SK-N-SH treated with all-trans-retinoic acid at 6 μM for 48 hours (cell line): ENCODE data around the gene TMEM178A.

ENCODE experiments used
- ATAC-seq: fragments of 200-7000 bp; cut with Tn5 transposase; 3 replicates; pipeline ENCODE4 v1.9.1; 2020; ENCODE audit warnings: mild to moderate bottlenecking, moderate library complexity
- ARNTL ChIP-seq: fragments of 450-650 bp; formaldehyde crosslinking; IDR thresholded peaks from 2 replicates; pipeline ENCODE4 v1.5.0; 2020; ENCODE audit warnings: low read depth, mild to moderate bottlenecking, moderate library complexity, borderline replicate concordance
- BACH2 ChIP-seq: fragments of 250-450 bp; sonication (Bioruptor Pico); IDR thresholded peaks from 2 replicates; pipeline ENCODE4 v1.9.0; 2021; ENCODE audit warnings: mild to moderate bottlenecking, borderline replicate concordance
- CSDC2 ChIP-seq: fragments of 250-450 bp; sonication (Bioruptor Pico); IDR thresholded peaks from 2 replicates; pipeline ENCODE4 v1.5.0; 2020; ENCODE audit warnings: mild to moderate bottlenecking, moderate library complexity
- ESRRG ChIP-seq: fragments of 250-450 bp; sonication (Bioruptor Pico); IDR thresholded peaks from 2 replicates; pipeline ENCODE4 v1.6.1; 2021; ENCODE audit warnings: mild to moderate bottlenecking
- ISL1 ChIP-seq: fragments of 250-450 bp; sonication (Bioruptor Pico); IDR thresholded peaks from 2 replicates; pipeline ENCODE4 v2.1.2; 2022; ENCODE audit warnings: mild to moderate bottlenecking, moderate library complexity
- OSR1 ChIP-seq: fragments of 250-450 bp; sonication (Bioruptor Pico); IDR thresholded peaks from 2 replicates; pipeline ENCODE4 v1.8.0; 2022; ENCODE audit warnings: moderate library complexity, mild to moderate bottlenecking, inconsistent platforms
- RARB ChIP-seq: fragments of 250-450 bp; sonication (Bioruptor Pico); IDR thresholded peaks from 2 replicates; pipeline ENCODE4 v1.8.0; 2021; ENCODE audit warnings: mild to moderate bottlenecking, moderate library complexity
- SNAI2 ChIP-seq: fragments of 250-450 bp; sonication (Bioruptor Pico); IDR thresholded peaks from 2 replicates; pipeline ENCODE4 v1.5.0; 2020; ENCODE audit warnings: mild to moderate bottlenecking, moderate library complexity
- TCF4 ChIP-seq: fragments of 250-450 bp; sonication (Bioruptor Pico); IDR thresholded peaks from 2 replicates; pipeline ENCODE4 v1.8.0; 2021; ENCODE audit warnings: mild to moderate bottlenecking, moderate library complexity, borderline replicate concordance
- TOX ChIP-seq: fragments of 250-450 bp; sonication (Bioruptor Pico); IDR thresholded peaks from 2 replicates; pipeline ENCODE4 v1.8.0; 2021; ENCODE audit warnings: mild to moderate bottlenecking, moderate library complexity, borderline replicate concordance
- ZC3H10 ChIP-seq: fragments of 250-450 bp; sonication (Bioruptor Pico); IDR thresholded peaks from 2 replicates; pipeline ENCODE4 v1.5.1; 2021; ENCODE audit warnings: mild to moderate bottlenecking, moderate library complexity
- ZFP3 ChIP-seq: fragments of 250-450 bp; sonication (Bioruptor Pico); IDR thresholded peaks from 2 replicates; pipeline ENCODE4 v1.5.0; 2020; ENCODE audit warnings: mild to moderate bottlenecking, moderate library complexity
- ZFP30 ChIP-seq: fragments of 450-650 bp; formaldehyde crosslinking; IDR thresholded peaks from 2 replicates; pipeline ENCODE4 v1.5.0; 2022; ENCODE audit warnings: mild to moderate bottlenecking, moderate library complexity
- ZNF565 ChIP-seq: fragments of 450-650 bp; formaldehyde crosslinking; conservative IDR thresholded peaks from 2 replicates; pipeline ENCODE4 v1.5.0; 2020; ENCODE audit warnings: low read depth, mild to moderate bottlenecking, moderate library complexity
- ZNF70 ChIP-seq: fragments of 450-650 bp; formaldehyde crosslinking; IDR thresholded peaks from 2 replicates; pipeline ENCODE4 v1.5.0; 2020; ENCODE audit warnings: mild to moderate bottlenecking, moderate library complexity
- ZNF8 ChIP-seq: fragments of 450-650 bp; formaldehyde crosslinking; IDR thresholded peaks from 2 replicates; pipeline ENCODE4 v1.5.0; 2020; ENCODE audit warnings: mild to moderate bottlenecking, moderate library complexity
- TF ChIP-seq, protein P1 (sequence below): fragments of 250-450 bp; sonication (Bioruptor Pico); IDR thresholded peaks from 2 replicates; pipeline ENCODE4 v1.5.1; 2021; ENCODE audit warnings: mild to moderate bottlenecking, moderate library complexity
- TF ChIP-seq, protein P2 (sequence below): fragments of 250-450 bp; sonication (Bioruptor Pico); IDR thresholded peaks from 2 replicates; pipeline ENCODE4 v1.8.0; 2021; ENCODE audit warnings: low read depth, mild to moderate bottlenecking, moderate library complexity, borderline replicate concordance
- TF ChIP-seq, protein P3 (sequence below): fragments of 250-450 bp; sonication (Bioruptor Pico); IDR thresholded peaks from 2 replicates; pipeline ENCODE4 v1.5.0; 2020; ENCODE audit warnings: mild to moderate bottlenecking, moderate library complexity
- TF ChIP-seq, protein P4 (sequence below): fragments of 250-450 bp; sonication (Bioruptor Pico); IDR thresholded peaks from 2 replicates; pipeline ENCODE4 v1.5.1; 2020; ENCODE audit warnings: low read depth, mild to moderate bottlenecking, moderate library complexity
- TF ChIP-seq, protein P5 (sequence below): fragments of 250-450 bp; sonication (Bioruptor Pico); IDR thresholded peaks from 2 replicates; pipeline ENCODE4 v1.8.0; 2020; ENCODE audit warnings: mild to moderate bottlenecking, moderate library complexity, borderline replicate concordance

Gene TMEM178A

DNA sequence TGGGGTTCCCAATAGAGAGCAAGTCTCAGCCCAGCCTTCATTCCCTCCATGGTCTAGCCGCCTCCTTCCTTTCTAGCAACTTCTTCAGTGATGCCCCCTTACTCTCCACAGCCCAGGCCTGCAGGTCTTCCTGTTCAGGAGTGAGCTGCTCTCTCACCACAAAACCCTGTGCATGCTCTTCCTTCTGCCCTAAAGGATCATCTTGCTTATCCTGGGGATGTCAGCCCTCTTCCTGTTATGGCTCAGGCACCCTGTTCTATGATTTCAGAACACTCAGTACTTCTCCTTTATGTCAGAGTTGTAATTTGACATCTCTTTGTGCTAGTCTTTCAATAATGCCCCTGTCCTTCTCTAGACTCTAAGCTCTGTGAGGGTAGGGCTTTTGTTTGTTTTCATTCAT lies 19.4 kb downstream of the TMEM178A start:
- no peak for ATAC-seq
- TF ChIP-seq ZFP3 (CRISPR knock-in tag) (no peak), ZNF70 (CRISPR knock-in tag) (no peak), RARB (CRISPR knock-in tag) (no peak), ZNF565 (CRISPR knock-in tag) (no peak), TCF4 (CRISPR knock-in tag) (no peak), BACH2 (no peak), CSDC2 (CRISPR knock-in tag) (no peak), ZNF8 (CRISPR knock-in tag) (no peak), ESRRG (CRISPR knock-in tag) (no peak), ISL1 (CRISPR knock-in tag) (no peak), SNAI2 (no peak), ARNTL (CRISPR knock-in tag) (no peak), ZC3H10 (CRISPR knock-in tag) (no peak), TOX (no peak), OSR1 (CRISPR knock-in tag) (no peak)
- TF ChIP-seq, protein P1, sequence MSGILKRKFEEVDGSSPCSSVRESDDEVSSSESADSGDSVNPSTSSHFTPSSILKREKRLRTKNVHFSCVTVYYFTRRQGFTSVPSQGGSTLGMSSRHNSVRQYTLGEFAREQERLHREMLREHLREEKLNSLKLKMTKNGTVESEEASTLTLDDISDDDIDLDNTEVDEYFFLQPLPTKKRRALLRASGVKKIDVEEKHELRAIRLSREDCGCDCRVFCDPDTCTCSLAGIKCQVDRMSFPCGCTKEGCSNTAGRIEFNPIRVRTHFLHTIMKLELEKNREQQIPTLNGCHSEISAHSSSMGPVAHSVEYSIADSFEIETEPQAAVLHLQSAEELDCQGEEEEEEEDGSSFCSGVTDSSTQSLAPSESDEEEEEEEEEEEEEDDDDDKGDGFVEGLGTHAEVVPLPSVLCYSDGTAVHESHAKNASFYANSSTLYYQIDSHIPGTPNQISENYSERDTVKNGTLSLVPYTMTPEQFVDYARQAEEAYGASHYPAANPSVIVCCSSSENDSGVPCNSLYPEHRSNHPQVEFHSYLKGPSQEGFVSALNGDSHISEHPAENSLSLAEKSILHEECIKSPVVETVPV (CRISPR knock-in tag) = no peak
- TF ChIP-seq, protein P2, sequence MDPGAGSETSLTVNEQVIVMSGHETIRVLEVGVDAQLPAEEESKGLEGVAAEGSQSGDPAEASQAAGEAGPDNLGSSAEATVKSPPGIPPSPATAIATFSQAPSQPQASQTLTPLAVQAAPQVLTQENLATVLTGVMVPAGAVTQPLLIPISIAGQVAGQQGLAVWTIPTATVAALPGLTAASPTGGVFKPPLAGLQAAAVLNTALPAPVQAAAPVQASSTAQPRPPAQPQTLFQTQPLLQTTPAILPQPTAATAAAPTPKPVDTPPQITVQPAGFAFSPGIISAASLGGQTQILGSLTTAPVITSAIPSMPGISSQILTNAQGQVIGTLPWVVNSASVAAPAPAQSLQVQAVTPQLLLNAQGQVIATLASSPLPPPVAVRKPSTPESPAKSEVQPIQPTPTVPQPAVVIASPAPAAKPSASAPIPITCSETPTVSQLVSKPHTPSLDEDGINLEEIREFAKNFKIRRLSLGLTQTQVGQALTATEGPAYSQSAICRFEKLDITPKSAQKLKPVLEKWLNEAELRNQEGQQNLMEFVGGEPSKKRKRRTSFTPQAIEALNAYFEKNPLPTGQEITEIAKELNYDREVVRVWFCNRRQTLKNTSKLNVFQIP (CRISPR knock-in tag) = no peak
- TF ChIP-seq, protein P3, sequence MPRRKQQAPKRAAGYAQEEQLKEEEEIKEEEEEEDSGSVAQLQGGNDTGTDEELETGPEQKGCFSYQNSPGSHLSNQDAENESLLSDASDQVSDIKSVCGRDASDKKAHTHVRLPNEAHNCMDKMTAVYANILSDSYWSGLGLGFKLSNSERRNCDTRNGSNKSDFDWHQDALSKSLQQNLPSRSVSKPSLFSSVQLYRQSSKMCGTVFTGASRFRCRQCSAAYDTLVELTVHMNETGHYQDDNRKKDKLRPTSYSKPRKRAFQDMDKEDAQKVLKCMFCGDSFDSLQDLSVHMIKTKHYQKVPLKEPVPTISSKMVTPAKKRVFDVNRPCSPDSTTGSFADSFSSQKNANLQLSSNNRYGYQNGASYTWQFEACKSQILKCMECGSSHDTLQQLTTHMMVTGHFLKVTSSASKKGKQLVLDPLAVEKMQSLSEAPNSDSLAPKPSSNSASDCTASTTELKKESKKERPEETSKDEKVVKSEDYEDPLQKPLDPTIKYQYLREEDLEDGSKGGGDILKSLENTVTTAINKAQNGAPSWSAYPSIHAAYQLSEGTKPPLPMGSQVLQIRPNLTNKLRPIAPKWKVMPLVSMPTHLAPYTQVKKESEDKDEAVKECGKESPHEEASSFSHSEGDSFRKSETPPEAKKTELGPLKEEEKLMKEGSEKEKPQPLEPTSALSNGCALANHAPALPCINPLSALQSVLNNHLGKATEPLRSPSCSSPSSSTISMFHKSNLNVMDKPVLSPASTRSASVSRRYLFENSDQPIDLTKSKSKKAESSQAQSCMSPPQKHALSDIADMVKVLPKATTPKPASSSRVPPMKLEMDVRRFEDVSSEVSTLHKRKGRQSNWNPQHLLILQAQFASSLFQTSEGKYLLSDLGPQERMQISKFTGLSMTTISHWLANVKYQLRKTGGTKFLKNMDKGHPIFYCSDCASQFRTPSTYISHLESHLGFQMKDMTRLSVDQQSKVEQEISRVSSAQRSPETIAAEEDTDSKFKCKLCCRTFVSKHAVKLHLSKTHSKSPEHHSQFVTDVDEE (CRISPR knock-in tag) = no peak
- TF ChIP-seq, protein P4, sequence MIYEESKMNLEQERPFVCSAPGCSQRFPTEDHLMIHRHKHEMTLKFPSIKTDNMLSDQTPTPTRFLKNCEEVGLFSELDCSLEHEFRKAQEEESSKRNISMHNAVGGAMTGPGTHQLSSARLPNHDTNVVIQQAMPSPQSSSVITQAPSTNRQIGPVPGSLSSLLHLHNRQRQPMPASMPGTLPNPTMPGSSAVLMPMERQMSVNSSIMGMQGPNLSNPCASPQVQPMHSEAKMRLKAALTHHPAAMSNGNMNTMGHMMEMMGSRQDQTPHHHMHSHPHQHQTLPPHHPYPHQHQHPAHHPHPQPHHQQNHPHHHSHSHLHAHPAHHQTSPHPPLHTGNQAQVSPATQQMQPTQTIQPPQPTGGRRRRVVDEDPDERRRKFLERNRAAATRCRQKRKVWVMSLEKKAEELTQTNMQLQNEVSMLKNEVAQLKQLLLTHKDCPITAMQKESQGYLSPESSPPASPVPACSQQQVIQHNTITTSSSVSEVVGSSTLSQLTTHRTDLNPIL (CRISPR knock-in tag) = no peak
- TF ChIP-seq, protein P5, sequence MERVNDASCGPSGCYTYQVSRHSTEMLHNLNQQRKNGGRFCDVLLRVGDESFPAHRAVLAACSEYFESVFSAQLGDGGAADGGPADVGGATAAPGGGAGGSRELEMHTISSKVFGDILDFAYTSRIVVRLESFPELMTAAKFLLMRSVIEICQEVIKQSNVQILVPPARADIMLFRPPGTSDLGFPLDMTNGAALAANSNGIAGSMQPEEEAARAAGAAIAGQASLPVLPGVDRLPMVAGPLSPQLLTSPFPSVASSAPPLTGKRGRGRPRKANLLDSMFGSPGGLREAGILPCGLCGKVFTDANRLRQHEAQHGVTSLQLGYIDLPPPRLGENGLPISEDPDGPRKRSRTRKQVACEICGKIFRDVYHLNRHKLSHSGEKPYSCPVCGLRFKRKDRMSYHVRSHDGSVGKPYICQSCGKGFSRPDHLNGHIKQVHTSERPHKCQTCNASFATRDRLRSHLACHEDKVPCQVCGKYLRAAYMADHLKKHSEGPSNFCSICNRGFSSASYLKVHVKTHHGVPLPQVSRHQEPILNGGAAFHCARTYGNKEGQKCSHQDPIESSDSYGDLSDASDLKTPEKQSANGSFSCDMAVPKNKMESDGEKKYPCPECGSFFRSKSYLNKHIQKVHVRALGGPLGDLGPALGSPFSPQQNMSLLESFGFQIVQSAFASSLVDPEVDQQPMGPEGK (CRISPR knock-in tag) = no peak

DNA sequence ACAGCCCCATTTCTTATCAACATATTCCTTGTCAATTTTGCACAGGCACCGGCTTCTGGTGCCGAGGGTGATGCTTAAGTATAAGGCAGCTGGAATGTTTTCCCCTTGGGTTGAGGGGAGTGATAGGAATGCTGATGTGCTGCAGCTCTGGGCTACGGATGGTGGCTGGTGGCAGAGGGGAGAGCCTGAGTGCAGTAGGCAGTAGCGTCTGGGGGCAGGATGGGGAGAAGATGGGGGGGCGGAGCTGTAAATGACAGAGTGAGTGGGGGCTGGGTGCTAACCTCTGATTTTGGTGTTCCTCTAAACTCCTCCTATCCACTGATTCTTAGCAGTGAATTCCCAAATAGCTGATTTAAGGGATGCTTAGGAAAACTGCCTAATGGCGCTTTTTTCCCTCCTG lies 20.7 kb downstream of the TMEM178A start:
- TF ChIP-seq, protein P4 (CRISPR knock-in tag) = no peak
- TF ChIP-seq ZFP3 (CRISPR knock-in tag) (no peak), ZNF8 (CRISPR knock-in tag) (no peak), ZFP30 (CRISPR knock-in tag) (no peak)
- TF ChIP-seq, protein P5 (CRISPR knock-in tag) = no peak
- TF ChIP-seq, all 23 proteins: peak for 0
- no peak for ATAC-seq
